GM12878 (cell line): ENCODE data around the gene ABCC11. TPM values are rescaled to one million over a fixed set of nuclear protein-coding genes. Genes with fewer than 3 reads are reported as not detected.

Experiments
- ATAC-seq: fragments of 200-7000 bp; cut with Tn5 transposase; 3 replicates; pipeline ENCODE4 v1.9.1; 2020; ENCODE audit warnings: mild to moderate bottlenecking, moderate library complexity
- BruUV-seq: library from RNA; stranded (reverse); fragments of 400-500 nt; replicated peaks from 2 replicates; lab custom pipeline; 2021; lab: Mats Ljungman, UMichigan
- CTCF ChIA-PET: fragments of 300-600 bp; sonication (Branson Sonifier 250); formaldehyde crosslinking; extraction: SDS; loops from one replicate; lab custom pipeline; 2021; ENCODE audit warnings: inconsistent platforms; lab: Yijun Ruan, JAX
- POLR2A ChIA-PET: fragments of 350-600 bp; formaldehyde crosslinking; extraction: SDS; loops from one replicate; lab custom pipeline; 2021; ENCODE audit warnings: inconsistent platforms; lab: Charles Lee
- RAD21 ChIA-PET: fragments of 300-600 bp; sonication (Branson Sonifier 250); formaldehyde crosslinking; loops from one replicate; lab custom pipeline; 2023; ENCODE audit warnings: antibody characterized with exemption; ENCODE audit not compliant: unreplicated experiment; lab: Charles Lee
- SMC1A ChIA-PET: fragments of 300-600 bp; sonication (Branson Sonifier 250); formaldehyde crosslinking; loops from one replicate; lab custom pipeline; 2023; ENCODE audit not compliant: unreplicated experiment, uncharacterized antibody; lab: Charles Lee
- DNase-seq: peaks from one replicate; pipeline ENCODE4 v3.0.0-alpha.2; 2011; ENCODE audit warnings: low read depth, low spot score
- FAIRE-seq: peaks from 3 replicates; lab custom pipeline; 2011; peaks lifted over from hg19 to GRCh38; lab: Jason Lieb, UNC
- H2AFZ ChIP-seq: 2 replicates; pipeline ENCODE4 v1.6.0; 2011; ENCODE audit warnings: low read depth, low read length, control low read depth; ENCODE audit not compliant: control insufficient read depth
- H3K27ac ChIP-seq: 2 replicates; pipeline ENCODE4 v1.5.1; 2011; ENCODE audit warnings: control low read depth; ENCODE audit not compliant: control insufficient read depth, insufficient read depth
- H3K27me3 ChIP-seq, 2 experiments: replicated peaks in 1 of 2; 2 replicates each; pipeline versions ENCODE4 v1.6.0 to v1.6.1; 2011; ENCODE audit warnings: low read length in 1 of 2; ENCODE audit not compliant: control insufficient read depth in 2 of 2, insufficient read depth in 2 of 2
- H3K36me3 ChIP-seq, 2 experiments: 2 replicates each; pipeline ENCODE4 v1.5.1; 2011; ENCODE audit warnings: low read length in 1 of 2; ENCODE audit not compliant: control insufficient read depth in 2 of 2, insufficient read depth in 2 of 2
- H3K4me1 ChIP-seq: 2 replicates; pipeline ENCODE4 v1.6.1; 2011; ENCODE audit warnings: mild to moderate bottlenecking, low read length, moderate library complexity, mixed read lengths; ENCODE audit not compliant: control insufficient read depth, insufficient read depth
- H3K4me2 ChIP-seq: 2 replicates; pipeline ENCODE4 v1.6.0; 2011; ENCODE audit warnings: control low read depth; ENCODE audit not compliant: control insufficient read depth, insufficient read depth
- H3K4me3 ChIP-seq: fragments of 200-600 bp; sonication (generic); 2 replicates; pipeline ENCODE4 v1.5.1; 2016
- H3K79me2 ChIP-seq: 2 replicates; pipeline ENCODE4 v1.6.0; 2011; ENCODE audit warnings: low read length; ENCODE audit not compliant: control insufficient read depth, insufficient read depth
- H3K9ac ChIP-seq: 2 replicates; pipeline ENCODE4 v1.8.0; 2011; ENCODE audit warnings: low read length, control low read depth, mixed read lengths; ENCODE audit not compliant: control insufficient read depth, insufficient read depth
- H3K9me3 ChIP-seq: replicated peaks from 3 replicates; pipeline ENCODE4 v1.5.1; 2011; ENCODE audit warnings: mild to moderate bottlenecking, low read length; ENCODE audit not compliant: control insufficient read depth, insufficient read depth
- H4K20me1 ChIP-seq: 2 replicates; pipeline ENCODE4 v1.6.0; 2011; ENCODE audit not compliant: control insufficient read depth, insufficient read depth
- BCL3 ChIP-seq: IDR thresholded peaks from 2 replicates; pipeline ENCODE4 v1.6.1; 2011; ENCODE audit warnings: borderline replicate concordance, low read depth, mild to moderate bottlenecking, moderate library complexity, low read length; ENCODE audit not compliant: insufficient read depth, poor library complexity, severe bottlenecking
- KLF5 ChIP-seq: fragments of 450-650 bp; IDR thresholded peaks from 2 replicates; pipeline ENCODE4 v1.6.1; 2014; ENCODE audit warnings: mild to moderate bottlenecking; ENCODE audit not compliant: partially characterized antibody
- MTA3 ChIP-seq: IDR thresholded peaks from 2 replicates; pipeline ENCODE4 v1.6.1; 2012; ENCODE audit warnings: low read length, inconsistent platforms, borderline replicate concordance
- ZBED1 ChIP-seq: IDR thresholded peaks from 2 replicates; pipeline ENCODE4 v1.6.1; 2016; ENCODE audit warnings: borderline replicate concordance
- ZBTB4 ChIP-seq: fragments of 450-650 bp; formaldehyde crosslinking; IDR thresholded peaks from 2 replicates; pipeline ENCODE4 v1.4.0; 2022; ENCODE audit warnings: mild to moderate bottlenecking, moderate library complexity
- ZBTB40 ChIP-seq: fragments of 450-650 bp; IDR thresholded peaks from 2 replicates; pipeline ENCODE4 v1.6.1; 2016; ENCODE audit warnings: mild to moderate bottlenecking, moderate library complexity, borderline replicate concordance
- ZNF207 ChIP-seq: fragments of 450-650 bp; IDR thresholded peaks from 2 replicates; pipeline ENCODE4 v1.6.1; 2014; ENCODE audit warnings: antibody characterized with exemption, mild to moderate bottlenecking, borderline replicate concordance
- ZNF24 ChIP-seq: fragments of 450-650 bp; IDR thresholded peaks from 2 replicates; pipeline ENCODE4 v1.6.1; 2017; ENCODE audit warnings: antibody characterized with exemption, mild to moderate bottlenecking
- WGBS: methylation state at CpG from one replicate; pipeline ENCODE4 v1.1.6; 2016; ENCODE audit warnings: low lambda C conversion rate; ENCODE audit not compliant: insufficient replicate concordance, insufficient coverage; ENCODE audit errors: missing lambda C conversion rate; 5-methylcytosine and 5-hydroxymethylcytosine counted together
- in situ Hi-C: fragments of 300-500 bp; cut with MboI; formaldehyde crosslinking; loops from 9 replicates; pipeline ENCODE4 v1.14.3; 2018; ENCODE audit warnings: mixed read lengths
- intact Hi-C: fragments of 100-400 bp; cut with micrococcal nuclease; formaldehyde crosslinking; loops from one replicate; pipeline ENCODE4 v1.14.2; 2022; ENCODE audit not compliant: unreplicated experiment
- polyA plus RNA-seq, 11 experiments: library from polyadenylated mRNA; depleted of rRNA in 4 of 11; unstranded in 6 of 11; stranded (reverse) in 5 of 11; fragments of >200 nt; fragmentation: Nextera tagmentation in 4 of 11; fragmentation: Illumina TruSeq in 1 of 11; extraction: Ambion mirVana in 4 of 11; extraction: Trizol in 1 of 11; gene quantifications; 1 replicate in 1 of 11; 2 replicates in 10 of 11; pipeline versions ENCODE4 v1.2.1 to v1.2.3, GENCODE V29; 2011 to 2016; ENCODE audit warnings: inconsistent platforms in 2 of 11, missing spikeins in 2 of 11, low read depth in 1 of 11
- total RNA-seq, 4 experiments: library from RNA; depleted of rRNA in 3 of 4; stranded (reverse); fragments of >200 nt in 3 of 4; fragmentation: Illumina TruSeq in 1 of 4; extraction: Trizol in 1 of 4; gene quantifications; 2 replicates each; pipeline versions ENCODE4 v1.2.1 to v1.2.3, GENCODE V29; 2013 to 2021
- TF ChIP-seq, protein P1 (sequence below): fragments of 450-650 bp; formaldehyde crosslinking; IDR thresholded peaks from 2 replicates; pipeline ENCODE4 v1.4.0; 2020; ENCODE audit warnings: mild to moderate bottlenecking, moderate library complexity

Gene ABCC11
- total and polyA plus RNA-seq, 10 of the 15 experiments (the other 5 are each of a cell fraction or from before 2014, with no cell fraction given): 0.04 to 0.20 (median 0.10) TPM; not detected in 6

GRCh38 chr16:48217708-48218107, 29.6 kb downstream of the ABCC11 start:
- FAIRE-seq (no peak), ATAC-seq (no peak)
- Histone ChIP-seq H3K36me3 (no peaks in the 10 kb centered on the region), H3K4me2 (no peak overlapping the region), H2AFZ (no peak overlapping the region), H3K79me2 (no peaks in the 10 kb centered on the region)
- WGBS: 5% methylated on average over 2 of the region's 2 CpGs
- in situ Hi-C loops: no loop called here
- POLR2A ChIA-PET: no interaction called here
- TF ChIP-seq ZBTB4 (no peak), KLF5 (no peak), ZNF24 (no peak), ZBED1 (no peak), ZBTB40 (no peak), MTA3 (no peak), ZNF207 (no peak), BCL3 (no peak)
- TF ChIP-seq, protein P1, sequence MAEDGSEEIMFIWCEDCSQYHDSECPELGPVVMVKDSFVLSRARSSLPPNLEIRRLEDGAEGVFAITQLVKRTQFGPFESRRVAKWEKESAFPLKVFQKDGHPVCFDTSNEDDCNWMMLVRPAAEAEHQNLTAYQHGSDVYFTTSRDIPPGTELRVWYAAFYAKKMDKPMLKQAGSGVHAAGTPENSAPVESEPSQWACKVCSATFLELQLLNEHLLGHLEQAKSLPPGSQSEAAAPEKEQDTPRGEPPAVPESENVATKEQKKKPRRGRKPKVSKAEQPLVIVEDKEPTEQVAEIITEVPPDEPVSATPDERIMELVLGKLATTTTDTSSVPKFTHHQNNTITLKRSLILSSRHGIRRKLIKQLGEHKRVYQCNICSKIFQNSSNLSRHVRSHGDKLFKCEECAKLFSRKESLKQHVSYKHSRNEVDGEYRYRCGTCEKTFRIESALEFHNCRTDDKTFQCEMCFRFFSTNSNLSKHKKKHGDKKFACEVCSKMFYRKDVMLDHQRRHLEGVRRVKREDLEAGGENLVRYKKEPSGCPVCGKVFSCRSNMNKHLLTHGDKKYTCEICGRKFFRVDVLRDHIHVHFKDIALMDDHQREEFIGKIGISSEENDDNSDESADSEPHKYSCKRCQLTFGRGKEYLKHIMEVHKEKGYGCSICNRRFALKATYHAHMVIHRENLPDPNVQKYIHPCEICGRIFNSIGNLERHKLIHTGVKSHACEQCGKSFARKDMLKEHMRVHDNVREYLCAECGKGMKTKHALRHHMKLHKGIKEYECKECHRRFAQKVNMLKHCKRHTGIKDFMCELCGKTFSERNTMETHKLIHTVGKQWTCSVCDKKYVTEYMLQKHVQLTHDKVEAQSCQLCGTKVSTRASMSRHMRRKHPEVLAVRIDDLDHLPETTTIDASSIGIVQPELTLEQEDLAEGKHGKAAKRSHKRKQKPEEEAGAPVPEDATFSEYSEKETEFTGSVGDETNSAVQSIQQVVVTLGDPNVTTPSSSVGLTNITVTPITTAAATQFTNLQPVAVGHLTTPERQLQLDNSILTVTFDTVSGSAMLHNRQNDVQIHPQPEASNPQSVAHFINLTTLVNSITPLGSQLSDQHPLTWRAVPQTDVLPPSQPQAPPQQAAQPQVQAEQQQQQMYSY (CRISPR knock-in tag): no peak
- TF ChIP-seq, all 136 proteins: peak for 0
- Histone ChIP-seq H3K4me1 (no peaks in the 10 kb centered on the region), H3K4me3 (no peak overlapping the region), H3K9me3 (no peaks in the 10 kb centered on the region), H4K20me1 (no peaks in the 10 kb centered on the region), H3K27me3 (peaks cover 0 to 1% of the 10 kb centered on the region in 2 experiments; a peak in 1 of 4 replicates), H3K9ac (no peak overlapping the region), H3K27ac (no peak overlapping the region)
- ChIA-PET RAD21 (no interaction called here), CTCF (no interaction called here), SMC1A (interaction anchor here (0.6 kb wide), 1 partner anchor 33 kb away, joined by 3 read pairs; no protein-coding TSS in a partner anchor)
- no peak for DNase-seq
- BruUV-seq: no TSS peak
- intact Hi-C loops: no loop called here
